ENCODE results near the gene ATN1. TPM values are rescaled to one million over a fixed set of nuclear protein-coding genes. Genes with fewer than 3 reads are reported as not detected.

The ATN1 gene
- total and polyA plus RNA-seq, 9 of the 15 experiments (the other 6 are each of a cell fraction or from before 2014, with no cell fraction given), result 0.15 to 49.8 (median 2.7) TPM

DNA sequence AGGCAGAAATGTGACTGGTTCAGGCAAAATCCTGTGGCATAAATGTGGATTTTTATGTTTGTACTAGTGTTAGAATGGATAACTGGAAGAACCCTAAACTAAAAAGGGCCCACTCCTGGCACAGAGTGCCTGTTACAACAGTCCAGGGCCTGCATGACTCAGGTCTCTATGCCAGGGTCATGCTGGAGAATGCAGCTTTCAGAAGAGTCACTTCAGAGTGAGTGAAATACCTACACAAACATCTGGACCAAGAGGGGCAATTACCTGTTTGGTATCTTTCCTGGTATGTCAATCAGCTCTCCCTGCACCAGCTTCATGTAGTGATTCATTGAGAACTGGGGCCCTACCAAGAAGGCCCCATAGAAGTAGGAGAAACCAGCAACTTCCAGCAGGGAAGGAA, 53.0 kb downstream of the ATN1 start:
- intact Hi-C loops (cut with micrococcal nuclease) (no loop called here), in situ Hi-C loops (cut with MboI) (no loop called here)
- no peak overlapping the region for H3K27ac ChIP-seq (ENCODE audit: extremely low read depth, low read depth, low read length)
- ATAC-seq, result no peak
- FAIRE-seq, result no peak
- ChIA-PET CTCF (ENCODE audit: low intra/inter-chr PET ratio) (no interaction called here), POLR2A (interaction anchor here (1.0 kb wide), 1 partner anchor 16 kb away, joined by 3 read pairs; no protein-coding TSS in a partner anchor)
- no peak overlapping the region for H2AFZ ChIP-seq (ENCODE audit: low read depth, low read length)
- BruUV-seq (replicated peaks), result no TSS peak
- peaks cover 77% of the 10 kb centered on the region for H3K36me3 ChIP-seq (ENCODE audit: control insufficient read depth, insufficient read depth, low read length)
- H3K27me3 ChIP-seq (ENCODE audit: control insufficient read depth in 2 of 2, insufficient read depth in 2 of 2, low read length in 2 of 2), result no peaks in the 10 kb centered on the region
- H3K9ac ChIP-seq (ENCODE audit: insufficient read depth in 1 of 2, low read depth in 2 of 2, low read length in 2 of 2), result no peak overlapping the region
- no peaks in the 10 kb centered on the region for H4K20me1 ChIP-seq (replicated peaks; ENCODE audit: control insufficient read depth, insufficient read depth, low read length)
- no peaks in the 10 kb centered on the region for H3K9me1 ChIP-seq (ENCODE audit: control insufficient read depth, insufficient read depth, low read length)
- no peak for DNase-seq (ENCODE audit: extremely low read depth in 1 of 4, low spot score in 3 of 4)
- no peak overlapping the region for H3K4me2 ChIP-seq (ENCODE audit: insufficient read depth, low read length)
- H3K9me3 ChIP-seq (replicated peaks; ENCODE audit: control insufficient read depth, insufficient read depth, low read depth, low read length), result no peaks in the 10 kb centered on the region
- no peaks in the 10 kb centered on the region for H3K79me2 ChIP-seq (ENCODE audit: control insufficient read depth, insufficient read depth, low read length)
- peaks cover 0 to 4% of the 10 kb centered on the region in 2 experiments; a peak in 1 of 5 replicates for H3K4me1 ChIP-seq (replicated peaks in 1 of 2; ENCODE audit: control insufficient read depth in 2 of 2, insufficient read depth in 2 of 2, low read length in 2 of 2)
- H3K4me3 ChIP-seq, result no peak overlapping the region
- TF ChIP-seq, protein P1, sequence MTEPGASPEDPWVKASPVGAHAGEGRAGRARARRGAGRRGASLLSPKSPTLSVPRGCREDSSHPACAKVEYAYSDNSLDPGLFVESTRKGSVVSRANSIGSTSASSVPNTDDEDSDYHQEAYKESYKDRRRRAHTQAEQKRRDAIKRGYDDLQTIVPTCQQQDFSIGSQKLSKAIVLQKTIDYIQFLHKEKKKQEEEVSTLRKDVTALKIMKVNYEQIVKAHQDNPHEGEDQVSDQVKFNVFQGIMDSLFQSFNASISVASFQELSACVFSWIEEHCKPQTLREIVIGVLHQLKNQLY (CRISPR knock-in tag; conservative IDR thresholded peaks at IDR 0.05), result no peak
- no peak for TF ChIP-seq ZNF239 (CRISPR knock-in tag; IDR thresholded peaks at IDR 0.05)
- TF ChIP-seq TAF15 (IDR thresholded peaks at IDR 0.05; ENCODE audit: low read depth, low read length), result no peak
- TF ChIP-seq GTF2A2 (tag; IDR thresholded peaks at IDR 0.05), result no peak
- TF ChIP-seq, protein P2, sequence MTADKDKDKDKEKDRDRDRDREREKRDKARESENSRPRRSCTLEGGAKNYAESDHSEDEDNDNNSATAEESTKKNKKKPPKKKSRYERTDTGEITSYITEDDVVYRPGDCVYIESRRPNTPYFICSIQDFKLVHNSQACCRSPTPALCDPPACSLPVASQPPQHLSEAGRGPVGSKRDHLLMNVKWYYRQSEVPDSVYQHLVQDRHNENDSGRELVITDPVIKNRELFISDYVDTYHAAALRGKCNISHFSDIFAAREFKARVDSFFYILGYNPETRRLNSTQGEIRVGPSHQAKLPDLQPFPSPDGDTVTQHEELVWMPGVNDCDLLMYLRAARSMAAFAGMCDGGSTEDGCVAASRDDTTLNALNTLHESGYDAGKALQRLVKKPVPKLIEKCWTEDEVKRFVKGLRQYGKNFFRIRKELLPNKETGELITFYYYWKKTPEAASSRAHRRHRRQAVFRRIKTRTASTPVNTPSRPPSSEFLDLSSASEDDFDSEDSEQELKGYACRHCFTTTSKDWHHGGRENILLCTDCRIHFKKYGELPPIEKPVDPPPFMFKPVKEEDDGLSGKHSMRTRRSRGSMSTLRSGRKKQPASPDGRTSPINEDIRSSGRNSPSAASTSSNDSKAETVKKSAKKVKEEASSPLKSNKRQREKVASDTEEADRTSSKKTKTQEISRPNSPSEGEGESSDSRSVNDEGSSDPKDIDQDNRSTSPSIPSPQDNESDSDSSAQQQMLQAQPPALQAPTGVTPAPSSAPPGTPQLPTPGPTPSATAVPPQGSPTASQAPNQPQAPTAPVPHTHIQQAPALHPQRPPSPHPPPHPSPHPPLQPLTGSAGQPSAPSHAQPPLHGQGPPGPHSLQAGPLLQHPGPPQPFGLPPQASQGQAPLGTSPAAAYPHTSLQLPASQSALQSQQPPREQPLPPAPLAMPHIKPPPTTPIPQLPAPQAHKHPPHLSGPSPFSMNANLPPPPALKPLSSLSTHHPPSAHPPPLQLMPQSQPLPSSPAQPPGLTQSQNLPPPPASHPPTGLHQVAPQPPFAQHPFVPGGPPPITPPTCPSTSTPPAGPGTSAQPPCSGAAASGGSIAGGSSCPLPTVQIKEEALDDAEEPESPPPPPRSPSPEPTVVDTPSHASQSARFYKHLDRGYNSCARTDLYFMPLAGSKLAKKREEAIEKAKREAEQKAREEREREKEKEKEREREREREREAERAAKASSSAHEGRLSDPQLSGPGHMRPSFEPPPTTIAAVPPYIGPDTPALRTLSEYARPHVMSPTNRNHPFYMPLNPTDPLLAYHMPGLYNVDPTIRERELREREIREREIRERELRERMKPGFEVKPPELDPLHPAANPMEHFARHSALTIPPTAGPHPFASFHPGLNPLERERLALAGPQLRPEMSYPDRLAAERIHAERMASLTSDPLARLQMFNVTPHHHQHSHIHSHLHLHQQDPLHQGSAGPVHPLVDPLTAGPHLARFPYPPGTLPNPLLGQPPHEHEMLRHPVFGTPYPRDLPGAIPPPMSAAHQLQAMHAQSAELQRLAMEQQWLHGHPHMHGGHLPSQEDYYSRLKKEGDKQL (CRISPR knock-in tag; IDR thresholded peaks at IDR 0.05; ENCODE audit: borderline replicate concordance), result no peak
- no peak for TF ChIP-seq BMI1 (IDR thresholded peaks at IDR 0.05; ENCODE audit: low read length)
- TF ChIP-seq KDM4B (IDR thresholded peaks at IDR 0.05; ENCODE audit: borderline replicate concordance in 2 of 2, low read depth in 1 of 2), result no peak
- TF ChIP-seq, protein P3, sequence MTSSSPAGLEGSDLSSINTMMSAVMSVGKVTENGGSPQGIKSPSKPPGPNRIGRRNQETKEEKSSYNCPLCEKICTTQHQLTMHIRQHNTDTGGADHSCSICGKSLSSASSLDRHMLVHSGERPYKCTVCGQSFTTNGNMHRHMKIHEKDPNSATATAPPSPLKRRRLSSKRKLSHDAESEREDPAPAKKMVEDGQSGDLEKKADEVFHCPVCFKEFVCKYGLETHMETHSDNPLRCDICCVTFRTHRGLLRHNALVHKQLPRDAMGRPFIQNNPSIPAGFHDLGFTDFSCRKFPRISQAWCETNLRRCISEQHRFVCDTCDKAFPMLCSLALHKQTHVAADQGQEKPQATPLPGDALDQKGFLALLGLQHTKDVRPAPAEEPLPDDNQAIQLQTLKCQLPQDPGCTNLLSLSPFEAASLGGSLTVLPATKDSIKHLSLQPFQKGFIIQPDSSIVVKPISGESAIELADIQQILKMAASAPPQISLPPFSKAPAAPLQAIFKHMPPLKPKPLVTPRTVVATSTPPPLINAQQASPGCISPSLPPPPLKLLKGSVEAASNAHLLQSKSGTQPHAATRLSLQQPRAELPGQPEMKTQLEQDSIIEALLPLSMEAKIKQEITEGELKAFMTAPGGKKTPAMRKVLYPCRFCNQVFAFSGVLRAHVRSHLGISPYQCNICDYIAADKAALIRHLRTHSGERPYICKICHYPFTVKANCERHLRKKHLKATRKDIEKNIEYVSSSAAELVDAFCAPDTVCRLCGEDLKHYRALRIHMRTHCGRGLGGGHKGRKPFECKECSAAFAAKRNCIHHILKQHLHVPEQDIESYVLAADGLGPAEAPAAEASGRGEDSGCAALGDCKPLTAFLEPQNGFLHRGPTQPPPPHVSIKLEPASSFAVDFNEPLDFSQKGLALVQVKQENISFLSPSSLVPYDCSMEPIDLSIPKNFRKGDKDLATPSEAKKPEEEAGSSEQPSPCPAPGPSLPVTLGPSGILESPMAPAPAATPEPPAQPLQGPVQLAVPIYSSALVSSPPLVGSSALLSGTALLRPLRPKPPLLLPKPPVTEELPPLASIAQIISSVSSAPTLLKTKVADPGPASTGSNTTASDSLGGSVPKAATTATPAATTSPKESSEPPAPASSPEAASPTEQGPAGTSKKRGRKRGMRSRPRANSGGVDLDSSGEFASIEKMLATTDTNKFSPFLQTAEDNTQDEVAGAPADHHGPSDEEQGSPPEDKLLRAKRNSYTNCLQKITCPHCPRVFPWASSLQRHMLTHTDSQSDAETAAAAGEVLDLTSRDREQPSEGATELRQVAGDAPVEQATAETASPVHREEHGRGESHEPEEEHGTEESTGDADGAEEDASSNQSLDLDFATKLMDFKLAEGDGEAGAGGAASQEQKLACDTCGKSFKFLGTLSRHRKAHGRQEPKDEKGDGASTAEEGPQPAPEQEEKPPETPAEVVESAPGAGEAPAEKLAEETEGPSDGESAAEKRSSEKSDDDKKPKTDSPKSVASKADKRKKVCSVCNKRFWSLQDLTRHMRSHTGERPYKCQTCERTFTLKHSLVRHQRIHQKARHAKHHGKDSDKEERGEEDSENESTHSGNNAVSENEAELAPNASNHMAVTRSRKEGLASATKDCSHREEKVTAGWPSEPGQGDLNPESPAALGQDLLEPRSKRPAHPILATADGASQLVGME (CRISPR knock-in tag; IDR thresholded peaks at IDR 0.05), result no peak
- no peak for TF ChIP-seq NRF1 (conservative IDR thresholded peaks at IDR 0.05 in 1 of 2, IDR thresholded peaks at IDR 0.05 in 1 of 2)
- no peak for TF ChIP-seq ZNF668 (CRISPR knock-in tag; IDR thresholded peaks at IDR 0.05)

Data from K562 (cell line).